Caco-2 (cell line): Measurements from ENCODE around the gene DNAH2. TPM values are rescaled to one million over a fixed set of nuclear protein-coding genes. Genes with fewer than 3 reads are reported as not detected.

ENCODE experiments used
- BruUV-seq: library from RNA; stranded (reverse); fragments of 400-500 nt; replicated peaks from 2 replicates; lab custom pipeline; 2021; lab: Mats Ljungman, UMichigan
- CTCF ChIA-PET: fragments of 300-600 bp; sonication (Branson Sonifier 250); formaldehyde crosslinking; loops from one replicate; lab custom pipeline; 2022; ENCODE audit warnings: antibody characterized with exemption; lab: Charles Lee
- POLR2A ChIA-PET: fragments of 300-600 bp; sonication (Branson Sonifier 250); formaldehyde crosslinking; loops from one replicate; lab custom pipeline; 2022; ENCODE audit warnings: antibody characterized with exemption; lab: Charles Lee
- DNase-seq, 2 experiments: peaks; one replicate each; pipeline versions ENCODE4 v3.0.0 to v3.0.0-alpha.2; 2020 to 2022
- H3K27me3 ChIP-seq: replicated peaks from 2 replicates; pipeline ENCODE4 v1.6.0; 2011; ENCODE audit warnings: low read length; ENCODE audit not compliant: control insufficient read depth, insufficient read depth
- H3K36me3 ChIP-seq: 2 replicates; pipeline ENCODE4 v1.5.1; 2011; ENCODE audit warnings: low read length; ENCODE audit not compliant: control insufficient read depth, insufficient read depth
- H3K4me1 ChIP-seq: fragments of 250-450 bp; sonication (Bioruptor Pico); 2 replicates; pipeline ENCODE4 v1.5.1; 2020; ENCODE audit warnings: mild to moderate bottlenecking
- H3K4me3 ChIP-seq: 2 replicates; pipeline ENCODE4 v1.5.1; 2011; ENCODE audit warnings: low read depth, mild to moderate bottlenecking, control low read depth, low read length
- H3K9me3 ChIP-seq: fragments of 250-450 bp; sonication (Bioruptor Pico); 2 replicates; pipeline ENCODE4 v1.5.1; 2020; ENCODE audit warnings: mild to moderate bottlenecking, moderate library complexity
- H3K27ac Mint-ChIP-seq: one replicate; pipeline ENCODE4 v1.8.0; 2022; ENCODE audit warnings: mixed read lengths; ENCODE audit not compliant: unreplicated experiment
- H3K27me3 Mint-ChIP-seq: one replicate; pipeline ENCODE4 v1.8.0; 2022; ENCODE audit warnings: mixed read lengths; ENCODE audit not compliant: insufficient read depth, unreplicated experiment
- H3K36me3 Mint-ChIP-seq: one replicate; pipeline ENCODE4 v1.8.0; 2022; ENCODE audit warnings: mild to moderate bottlenecking, mixed read lengths; ENCODE audit not compliant: insufficient read depth, unreplicated experiment
- H3K4me1 Mint-ChIP-seq: one replicate; pipeline ENCODE4 v1.8.0; 2022; ENCODE audit warnings: low read depth, mixed read lengths; ENCODE audit not compliant: unreplicated experiment
- H3K4me3 Mint-ChIP-seq: one replicate; pipeline ENCODE4 v1.8.0; 2022; ENCODE audit warnings: mild to moderate bottlenecking, moderate library complexity, mixed read lengths; ENCODE audit not compliant: unreplicated experiment
- H3K9me3 Mint-ChIP-seq: one replicate; pipeline ENCODE4 v1.8.0; 2022; ENCODE audit warnings: mixed read lengths; ENCODE audit not compliant: unreplicated experiment
- intact Hi-C: fragments of 100-400 bp; cut with micrococcal nuclease; formaldehyde crosslinking; loops from one replicate; pipeline ENCODE4 v1.10.0; 2022; ENCODE audit not compliant: unreplicated experiment
- total RNA-seq: library from RNA; stranded (reverse); gene quantifications from 2 replicates; pipeline ENCODE4 v1.2.3, GENCODE V29; 2022
- TF ChIP-seq, protein P1 (sequence below), 2 experiments: fragments of 200-600 bp in 1 of 2; IDR thresholded peaks; 1 replicate in 1 of 2; 2 replicates in 1 of 2; pipeline versions ENCODE4 v1.5.1 to v1.8.0; 2011 to 2022; ENCODE audit warnings: antibody characterized with exemption in 1 of 2, control low read depth in 1 of 2, inconsistent platforms in 1 of 2, low read depth in 1 of 2, low read length in 1 of 2, mild to moderate bottlenecking in 1 of 2, moderate library complexity in 1 of 2; ENCODE audit not compliant: insufficient read depth in 1 of 2, severe bottlenecking in 1 of 2, unreplicated experiment in 1 of 2

The DNAH2 gene
- total RNA-seq, 1 experiment from 2014 or later: 1.9 TPM

DNA sequence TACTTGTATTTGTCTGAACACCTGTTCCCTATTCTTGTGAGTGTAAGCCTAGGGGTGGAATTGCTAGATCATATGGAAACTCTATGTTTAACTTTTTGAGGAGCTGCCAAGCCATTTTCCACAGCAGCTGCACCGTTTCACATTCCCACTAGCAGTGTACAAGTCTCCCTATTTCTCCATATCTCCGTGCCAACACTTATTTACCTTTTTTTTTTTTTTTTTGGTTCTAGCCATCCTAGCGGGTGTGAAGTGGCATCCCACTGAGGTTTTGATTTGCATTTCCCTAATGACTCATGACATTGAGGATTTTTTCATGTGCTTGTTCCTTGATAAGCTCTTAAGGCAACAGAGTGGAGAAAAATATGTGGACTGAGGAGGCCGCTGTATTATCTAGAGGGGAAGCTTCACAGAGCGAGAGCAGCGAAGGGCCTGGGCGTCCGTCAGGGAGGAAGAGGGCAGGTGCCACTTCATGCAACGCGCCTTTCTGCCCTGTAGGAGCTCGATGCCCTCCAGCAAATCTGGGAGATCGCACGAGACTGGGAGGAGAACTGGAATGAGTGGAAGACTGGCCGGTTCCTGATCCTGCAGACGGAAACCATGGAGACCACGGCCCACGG, 50.0 kb downstream of the DNAH2 start:
- H3K4me1 ChIP-seq: no peaks in the 10 kb centered on the region
- intact Hi-C loops: no loop called here
- Mint-ChIP-seq H3K27me3 (no peaks in the 10 kb centered on the region), H3K36me3 (peaks cover 5% of the 10 kb centered on the region), H3K27ac (no peak overlapping the region), H3K4me1 (no peaks in the 10 kb centered on the region), H3K9me3 (no peaks in the 10 kb centered on the region), H3K4me3 (no peak overlapping the region)
- H3K36me3 ChIP-seq: no peaks in the 10 kb centered on the region
- ChIA-PET POLR2A (no interaction called here), CTCF (no interaction called here)
- no peaks in the 10 kb centered on the region for H3K27me3 ChIP-seq
- TF ChIP-seq, protein P1, sequence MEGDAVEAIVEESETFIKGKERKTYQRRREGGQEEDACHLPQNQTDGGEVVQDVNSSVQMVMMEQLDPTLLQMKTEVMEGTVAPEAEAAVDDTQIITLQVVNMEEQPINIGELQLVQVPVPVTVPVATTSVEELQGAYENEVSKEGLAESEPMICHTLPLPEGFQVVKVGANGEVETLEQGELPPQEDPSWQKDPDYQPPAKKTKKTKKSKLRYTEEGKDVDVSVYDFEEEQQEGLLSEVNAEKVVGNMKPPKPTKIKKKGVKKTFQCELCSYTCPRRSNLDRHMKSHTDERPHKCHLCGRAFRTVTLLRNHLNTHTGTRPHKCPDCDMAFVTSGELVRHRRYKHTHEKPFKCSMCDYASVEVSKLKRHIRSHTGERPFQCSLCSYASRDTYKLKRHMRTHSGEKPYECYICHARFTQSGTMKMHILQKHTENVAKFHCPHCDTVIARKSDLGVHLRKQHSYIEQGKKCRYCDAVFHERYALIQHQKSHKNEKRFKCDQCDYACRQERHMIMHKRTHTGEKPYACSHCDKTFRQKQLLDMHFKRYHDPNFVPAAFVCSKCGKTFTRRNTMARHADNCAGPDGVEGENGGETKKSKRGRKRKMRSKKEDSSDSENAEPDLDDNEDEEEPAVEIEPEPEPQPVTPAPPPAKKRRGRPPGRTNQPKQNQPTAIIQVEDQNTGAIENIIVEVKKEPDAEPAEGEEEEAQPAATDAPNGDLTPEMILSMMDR (IDR thresholded peaks at IDR 0.05; ENCODE audit: insufficient read depth in 1 of 2, low read depth in 1 of 2, low read length in 1 of 2, severe bottlenecking in 1 of 2, unreplicated experiment in 1 of 2): no peak
- H3K4me3 ChIP-seq: no peak overlapping the region
- DNase-seq: no peak
- H3K9me3 ChIP-seq: no peaks in the 10 kb centered on the region
- no TSS peak for BruUV-seq

DNA sequence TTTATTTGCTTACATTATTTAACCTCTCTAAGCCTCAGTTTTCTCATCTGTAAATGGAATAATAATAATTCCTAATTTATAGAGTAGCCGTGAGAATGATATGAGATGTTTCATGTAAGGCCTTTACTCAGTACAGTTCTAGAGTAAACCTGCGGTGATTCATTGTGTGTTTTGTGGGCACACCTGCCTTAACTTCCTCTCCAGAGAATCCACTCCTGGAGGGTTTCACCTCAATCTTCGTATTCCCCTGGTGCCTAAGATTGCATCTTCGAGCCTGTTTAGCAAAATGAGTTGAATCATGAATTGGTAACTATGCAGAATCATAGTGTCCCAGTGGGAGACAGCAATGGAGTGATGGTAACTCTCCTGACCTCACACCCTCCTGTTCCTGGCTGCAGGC, 52.3 kb downstream of the DNAH2 start:
- ChIA-PET CTCF (no interaction called here), POLR2A (interaction anchor here (0.5 kb wide), 1 partner anchor 67 kb away, joined by 8 read pairs; no protein-coding TSS in a partner anchor)
- intact Hi-C loops: no loop called here
- H3K4me1 Mint-ChIP-seq: no peaks in the 10 kb centered on the region
- no peaks in the 10 kb centered on the region for H3K4me1 ChIP-seq
- peaks cover 5% of the 10 kb centered on the region for H3K36me3 Mint-ChIP-seq
- no peaks in the 10 kb centered on the region for H3K27me3 Mint-ChIP-seq
- H3K4me3 ChIP-seq: no peak overlapping the region
- DNase-seq: no peak
- no peaks in the 10 kb centered on the region for H3K9me3 ChIP-seq
- no TSS peak for BruUV-seq
- H3K9me3 Mint-ChIP-seq: no peaks in the 10 kb centered on the region
- no peak overlapping the region for H3K4me3 Mint-ChIP-seq
- H3K27me3 ChIP-seq: no peaks in the 10 kb centered on the region
- no peaks in the 10 kb centered on the region for H3K36me3 ChIP-seq
- H3K27ac Mint-ChIP-seq: no peak overlapping the region
- TF ChIP-seq, protein P1 (IDR thresholded peaks at IDR 0.05; ENCODE audit: insufficient read depth in 1 of 2, low read depth in 1 of 2, low read length in 1 of 2, severe bottlenecking in 1 of 2, unreplicated experiment in 1 of 2): no peak

DNA sequence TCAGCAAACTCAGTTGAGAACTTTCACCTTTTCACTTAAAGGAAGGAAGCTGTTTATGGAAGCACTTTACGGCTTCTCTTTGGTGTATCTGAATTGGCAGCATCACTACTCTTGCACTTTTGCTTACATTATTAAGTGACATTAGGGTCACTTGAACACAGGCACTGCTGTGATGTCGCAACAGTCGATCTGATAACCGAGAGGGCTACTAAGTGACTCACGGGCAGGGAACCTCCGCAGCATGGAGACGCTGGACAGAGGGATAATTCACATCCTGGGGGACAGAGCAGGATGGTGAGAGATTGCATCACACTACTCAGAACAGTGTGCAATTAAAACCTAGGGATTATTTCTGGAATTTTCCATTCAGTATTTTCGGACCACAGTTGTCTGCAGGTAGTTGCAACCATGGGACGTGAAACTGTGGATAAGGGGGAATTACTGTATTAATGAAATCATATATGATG, 56.5 kb downstream of the DNAH2 start:
- H3K36me3 Mint-ChIP-seq: no peaks in the 10 kb centered on the region
- CTCF ChIA-PET: no interaction called here
- H3K27me3 Mint-ChIP-seq: no peaks in the 10 kb centered on the region
- H3K27me3 ChIP-seq: no peaks in the 10 kb centered on the region
- TF ChIP-seq, protein P1 (IDR thresholded peaks at IDR 0.05; ENCODE audit: insufficient read depth in 1 of 2, low read depth in 1 of 2, low read length in 1 of 2, severe bottlenecking in 1 of 2, unreplicated experiment in 1 of 2): no peak
- intact Hi-C loops: no loop called here
- no peak overlapping the region for H3K4me3 ChIP-seq
- BruUV-seq: no TSS peak
- no peaks in the 10 kb centered on the region for H3K9me3 ChIP-seq
- H3K36me3 ChIP-seq: no peaks in the 10 kb centered on the region
- H3K4me1 Mint-ChIP-seq: no peaks in the 10 kb centered on the region
- no peak overlapping the region for H3K27ac Mint-ChIP-seq
- no peak overlapping the region for H3K4me3 Mint-ChIP-seq
- POLR2A ChIA-PET: no interaction called here
- peak; percentile 13 to 62 for DNase-seq
- H3K4me1 ChIP-seq: no peaks in the 10 kb centered on the region
- H3K9me3 Mint-ChIP-seq: no peaks in the 10 kb centered on the region
